Measurements from ENCODE around the gene GAS7. TPM values are rescaled to one million over a fixed set of nuclear protein-coding genes. Genes with fewer than 3 reads are reported as not detected.
A peak's percentile ranks its signal among the peaks of the same experiment; 100 is the strongest.

The GAS7 gene
- total and polyA plus RNA-seq, 10 of the 15 experiments (the other 5 are each of a cell fraction or from before 2014, with no cell fraction given) = 2.3 to 53.4 (median 24.0) TPM

DNA sequence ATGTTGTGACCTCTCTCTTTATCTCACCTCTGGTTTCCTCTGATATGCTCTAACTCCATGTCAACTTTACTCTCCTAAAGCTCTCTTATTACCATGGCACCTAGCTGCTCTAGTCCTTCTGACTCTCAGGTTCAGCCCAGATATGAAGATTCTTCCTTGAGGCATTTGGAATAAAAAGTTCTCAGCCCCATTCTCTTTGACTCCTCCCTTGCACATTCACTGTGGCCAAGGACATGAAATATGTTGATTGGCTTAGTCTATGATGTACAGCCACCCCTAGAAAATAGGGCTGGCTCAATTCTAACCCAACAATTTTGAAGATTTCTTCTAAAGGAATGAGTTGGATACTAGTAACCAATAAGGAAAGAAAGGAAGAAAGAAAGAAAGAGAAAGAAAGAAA is 20.8 kb upstream of the GAS7 start (continued):
- TF ChIP-seq, protein P1, sequence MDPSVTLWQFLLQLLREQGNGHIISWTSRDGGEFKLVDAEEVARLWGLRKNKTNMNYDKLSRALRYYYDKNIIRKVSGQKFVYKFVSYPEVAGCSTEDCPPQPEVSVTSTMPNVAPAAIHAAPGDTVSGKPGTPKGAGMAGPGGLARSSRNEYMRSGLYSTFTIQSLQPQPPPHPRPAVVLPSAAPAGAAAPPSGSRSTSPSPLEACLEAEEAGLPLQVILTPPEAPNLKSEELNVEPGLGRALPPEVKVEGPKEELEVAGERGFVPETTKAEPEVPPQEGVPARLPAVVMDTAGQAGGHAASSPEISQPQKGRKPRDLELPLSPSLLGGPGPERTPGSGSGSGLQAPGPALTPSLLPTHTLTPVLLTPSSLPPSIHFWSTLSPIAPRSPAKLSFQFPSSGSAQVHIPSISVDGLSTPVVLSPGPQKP (IDR thresholded peaks at IDR 0.05; ENCODE audit: low read depth, low read length) = no peak

- WGBS (ENCODE audit: insufficient coverage, insufficient replicate concordance, low lambda C conversion rate, missing lambda C conversion rate) = 0% methylated on average over 1 of the region's 1 CpG
- no peaks in the 10 kb centered on the region for H3K36me3 ChIP-seq (ENCODE audit: control insufficient read depth in 2 of 2, insufficient read depth in 2 of 2, low read length in 1 of 2)
- no TSS peak for BruUV-seq (replicated peaks)
- no peak overlapping the region for H2AFZ ChIP-seq (ENCODE audit: control insufficient read depth, low read depth, low read length)
- H3K4me1 ChIP-seq (ENCODE audit: control insufficient read depth, insufficient read depth, low read length) = no peaks in the 10 kb centered on the region
- H3K9ac ChIP-seq (ENCODE audit: control insufficient read depth, insufficient read depth, low read length) = no peak overlapping the region
- no peak overlapping the region for H3K4me3 ChIP-seq
- no peaks in the 10 kb centered on the region for H3K27me3 ChIP-seq (replicated peaks in 1 of 2; ENCODE audit: control insufficient read depth in 2 of 2, insufficient read depth in 2 of 2, low read length in 1 of 2)
- RAD21 ChIA-PET (ENCODE audit: unreplicated experiment) = interaction anchor here (0.6 to 1.1 kb wide), 2 partner anchors 9 to 33 kb away, joined by 3 read pairs; no protein-coding TSS in a partner anchor
- CTCF ChIA-PET = interaction anchor here (1.1 kb wide), 1 partner anchor 9 kb away, joined by 6 read pairs; no protein-coding TSS in a partner anchor
- SMC1A ChIA-PET (ENCODE audit: uncharacterized antibody, unreplicated experiment) = no interaction called here
- in situ Hi-C loops (cut with MboI) (no loop called here), intact Hi-C loops (cut with micrococcal nuclease; ENCODE audit: unreplicated experiment) (no loop called here)
- FAIRE-seq (no peak), DNase-seq (ENCODE audit: low read depth, low spot score) (peak; percentile 12), ATAC-seq (peak; percentile 70)
- H4K20me1 ChIP-seq (ENCODE audit: control insufficient read depth, insufficient read depth) = no peaks in the 10 kb centered on the region
- POLR2A ChIA-PET = no interaction called here
- H3K9me3 ChIP-seq (replicated peaks; ENCODE audit: control insufficient read depth, insufficient read depth, low read length) = peaks cover 2% of the 10 kb centered on the region; the same call in 1 of the 3 replicates
- no peak overlapping the region for H3K27ac ChIP-seq (ENCODE audit: control insufficient read depth, insufficient read depth)
- no peak overlapping the region for H3K4me2 ChIP-seq (ENCODE audit: control insufficient read depth, insufficient read depth)
- no peaks in the 10 kb centered on the region for H3K79me2 ChIP-seq (ENCODE audit: control insufficient read depth, insufficient read depth, low read length)
- no peak for TF ChIP-seq ZNF217 (IDR thresholded peaks at IDR 0.05)
- TF ChIP-seq MYB (IDR thresholded peaks at IDR 0.05; ENCODE audit: borderline replicate concordance, low read depth, low read length) = no peak
- no peak for TF ChIP-seq NFIC (IDR thresholded peaks at IDR 0.05; ENCODE audit: low read depth, low read length)
- TF ChIP-seq NR2C2 (IDR thresholded peaks at IDR 0.05; ENCODE audit: borderline replicate concordance, control insufficient read depth, insufficient read length, low read depth) = no peak
- no peak for TF ChIP-seq LARP7 (IDR thresholded peaks at IDR 0.05)
- no peak for TF ChIP-seq ETV6 (conservative IDR thresholded peaks at IDR 0.05 in 1 of 2, IDR thresholded peaks at IDR 0.05 in 1 of 2; ENCODE audit: borderline replicate concordance in 1 of 2, low read depth in 1 of 2)
- TF ChIP-seq EED (IDR thresholded peaks at IDR 0.05; ENCODE audit: low read depth) = no peak
- TF ChIP-seq SPI1 (IDR thresholded peaks at IDR 0.05; ENCODE audit: borderline replicate concordance, insufficient read depth, low read depth, low read length) = peak; percentile 53
- TF ChIP-seq RUNX3 (IDR thresholded peaks at IDR 0.05; ENCODE audit: low read length) = no peak
- TF ChIP-seq YY1 (IDR thresholded peaks at IDR 0.05; ENCODE audit: low read depth, low read length) = 0 out of 2 replicates have a peak, but pooled peaks have one; percentile 29
- TF ChIP-seq SMARCA5 (IDR thresholded peaks at IDR 0.05) = no peak
- peak; percentile 39; the same call in 1 of the 2 replicates for TF ChIP-seq TCF3 (IDR thresholded peaks at IDR 0.05; ENCODE audit: borderline replicate concordance, insufficient read depth, low read depth, low read length)
- TF ChIP-seq GABPA (IDR thresholded peaks at IDR 0.05; ENCODE audit: low read depth) = no peak
- TF ChIP-seq ZNF687 (IDR thresholded peaks at IDR 0.05) = no peak
- no peak for TF ChIP-seq PBX3 (IDR thresholded peaks at IDR 0.05; ENCODE audit: insufficient replicate concordance, low read depth, low read length)
Observed at GRCh38 chr17:10217916-10218315, 19.5 kb upstream of the GAS7 start.
